Kidney capillary endothelial cell (primary cell): ENCODE results near the gene ZKSCAN1.
"Not testable (repeated sequence)": the region's sequence is repeated elsewhere in the genome, so short reads cannot be mapped to it uniquely, and the experiment has no call there.

Source experiments
- DNase-seq: peaks from one replicate; pipeline ENCODE4 v3.0.0-alpha.2; 2018; ENCODE audit warnings: low spot score

The ZKSCAN1 gene

DNA sequence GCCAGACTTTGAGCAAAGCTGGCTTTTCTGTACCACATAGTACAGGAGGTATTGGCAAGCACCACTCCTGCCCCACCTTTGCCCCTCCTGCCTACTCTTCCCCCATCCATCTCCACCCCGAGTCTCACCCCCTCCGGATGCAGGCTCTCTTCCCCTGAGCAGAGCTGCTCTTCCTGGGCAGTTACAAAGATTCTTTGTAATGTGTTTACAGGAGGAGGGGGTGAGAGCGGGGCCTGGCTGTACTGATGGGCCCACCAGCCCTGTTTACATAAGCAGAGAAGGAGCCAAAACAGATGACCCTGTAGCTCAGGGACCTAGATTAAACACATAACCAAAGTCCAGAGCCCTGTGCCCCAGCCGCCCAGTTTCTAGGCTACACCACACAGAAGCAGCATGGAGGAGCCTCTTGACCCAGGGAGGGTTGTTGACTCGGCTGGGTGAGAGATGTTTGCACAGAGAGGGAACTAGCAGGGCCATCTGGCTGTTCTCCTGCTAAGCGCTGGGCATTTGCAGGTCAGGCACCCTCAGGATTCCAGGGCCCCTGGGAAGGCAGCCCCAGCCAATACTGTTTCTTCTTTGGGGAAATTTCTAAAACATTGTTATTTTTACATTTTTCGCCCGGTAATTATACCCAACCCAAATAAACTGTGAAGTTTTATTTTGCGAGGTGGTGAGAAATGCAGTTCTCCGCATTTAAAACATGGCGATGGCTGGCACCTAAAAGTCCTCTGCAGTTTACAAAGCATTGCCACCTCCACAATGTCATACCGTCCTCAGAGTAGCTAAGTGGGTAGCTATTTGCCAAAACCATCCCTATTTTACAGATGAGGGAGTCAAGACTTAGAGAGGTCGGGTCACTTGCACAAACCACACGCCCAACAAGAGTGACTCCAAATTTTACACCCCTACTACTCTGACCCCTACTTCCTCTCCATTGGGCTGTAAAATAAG is 11.4 kb upstream of the ZKSCAN1 start:
- no peak for DNase-seq

DNA sequence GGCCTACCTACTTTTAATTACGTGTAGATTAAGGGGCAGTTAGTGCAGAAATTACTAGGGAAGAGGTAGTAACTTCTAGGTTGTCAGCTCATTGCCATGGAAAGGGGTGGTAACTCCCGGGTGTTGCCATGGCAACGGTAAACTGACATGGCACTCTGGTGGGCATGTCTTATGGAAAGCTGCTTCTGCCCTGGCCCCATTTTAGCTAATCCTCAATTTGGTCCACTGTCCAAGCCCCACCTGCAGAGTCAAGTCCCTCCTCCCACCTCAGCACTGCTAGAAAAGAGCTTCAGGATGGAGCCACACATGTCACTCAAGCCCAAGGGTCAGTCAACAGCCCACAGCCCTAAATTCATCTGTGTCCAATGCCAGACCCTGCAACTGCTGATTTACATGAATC is 7.5 kb upstream of the ZKSCAN1 start:
- no peak for DNase-seq

GRCh38 chr7:100008525-100008924 is 6.9 kb upstream of the ZKSCAN1 start:
- no peak for DNase-seq

GRCh38 chr7:100009952-100010351 is 5.4 kb upstream of the ZKSCAN1 start:
- DNase-seq: not testable (repeated sequence)

DNA sequence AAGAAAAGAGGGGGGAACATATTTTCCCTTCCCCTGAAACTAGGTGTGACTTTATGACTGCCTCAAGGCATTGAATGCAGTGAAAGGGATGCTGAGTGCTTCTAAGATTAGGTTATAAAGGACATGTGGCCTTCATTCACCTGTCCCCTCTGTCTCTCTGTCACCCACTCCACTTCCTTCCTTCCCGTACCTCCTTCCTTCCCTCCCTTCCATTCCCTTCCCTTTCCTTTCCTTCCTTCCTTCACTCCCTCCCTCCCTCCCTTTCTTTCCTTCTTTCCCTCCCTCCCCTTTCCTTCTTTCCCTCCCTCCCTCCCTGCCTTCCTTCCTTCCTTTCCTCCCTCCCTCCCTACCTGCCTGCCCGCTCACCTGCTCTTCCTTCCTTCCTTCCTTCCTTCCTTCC is 4.5 kb upstream of the ZKSCAN1 start:
- no peak for DNase-seq

DNA sequence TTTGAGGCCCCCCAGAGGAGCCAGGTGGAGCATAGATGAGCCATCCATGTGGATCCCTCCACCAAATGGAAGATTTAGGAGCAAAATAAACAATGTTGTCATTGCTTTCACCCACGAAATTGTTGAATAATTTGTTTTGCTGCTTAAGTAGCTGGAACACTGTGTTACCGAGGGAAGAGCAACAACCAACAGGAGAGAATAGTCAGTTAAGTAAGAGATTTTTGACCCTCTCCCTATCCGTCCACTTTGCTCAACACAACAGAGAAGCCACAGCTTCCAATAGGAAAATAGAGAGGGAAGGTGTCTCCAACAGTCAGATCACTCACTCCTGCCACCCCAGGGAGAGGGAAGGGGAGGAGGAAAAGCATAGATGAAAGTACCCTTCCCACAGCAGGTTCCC is 3.9 kb upstream of the ZKSCAN1 start:
- DNase-seq: no peak

GRCh38 chr7:100012385-100013327 is 2.7 kb upstream of the ZKSCAN1 start:
- DNase-seq: not testable (repeated sequence)

- DNase-seq: no peak
These were observed 2.1 kb upstream of the ZKSCAN1 start for GRCh38 chr7:100013328-100013676.

GRCh38 chr7:100016215-100016901 is 962 bp downstream of the ZKSCAN1 start:
- DNase-seq: peak; percentile 16

GRCh38 chr7:100017300-100017699 is 1.9 kb downstream of the ZKSCAN1 start:
- DNase-seq: no peak

- no peak for DNase-seq
These were observed 2.5 kb downstream of the ZKSCAN1 start for GRCh38 chr7:100017875-100018274.

- no peak for DNase-seq
These were observed 4.5 kb downstream of the ZKSCAN1 start for GRCh38 chr7:100019908-100020307.

DNA sequence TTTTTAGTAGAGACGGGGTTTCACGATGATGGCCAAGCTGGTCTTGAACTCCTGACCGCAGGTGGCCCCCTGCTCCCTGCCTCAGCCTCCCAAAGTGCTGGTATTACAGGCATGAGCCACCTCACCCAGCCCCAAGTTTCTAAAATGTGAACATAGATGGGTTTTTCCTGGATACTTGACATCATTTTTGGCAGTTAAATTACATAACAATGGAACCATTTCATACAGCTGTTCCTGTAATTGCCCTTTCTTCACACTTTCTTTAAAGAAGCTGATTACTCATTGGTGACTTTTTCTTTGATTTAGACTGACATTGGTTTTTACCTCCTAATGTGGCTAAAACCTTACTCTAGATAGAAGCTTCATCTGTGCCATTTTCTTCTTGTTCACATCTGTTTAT is 5.9 kb downstream of the ZKSCAN1 start:
- DNase-seq: no peak

- no peak for DNase-seq
These were observed 7.2 kb downstream of the ZKSCAN1 start for GRCh38 chr7:100022621-100023020.

GRCh38 chr7:100023526-100023925 is 8.1 kb downstream of the ZKSCAN1 start:
- no peak for DNase-seq

GRCh38 chr7:100024020-100024619 is 8.7 kb downstream of the ZKSCAN1 start:
- DNase-seq: no peak

DNA sequence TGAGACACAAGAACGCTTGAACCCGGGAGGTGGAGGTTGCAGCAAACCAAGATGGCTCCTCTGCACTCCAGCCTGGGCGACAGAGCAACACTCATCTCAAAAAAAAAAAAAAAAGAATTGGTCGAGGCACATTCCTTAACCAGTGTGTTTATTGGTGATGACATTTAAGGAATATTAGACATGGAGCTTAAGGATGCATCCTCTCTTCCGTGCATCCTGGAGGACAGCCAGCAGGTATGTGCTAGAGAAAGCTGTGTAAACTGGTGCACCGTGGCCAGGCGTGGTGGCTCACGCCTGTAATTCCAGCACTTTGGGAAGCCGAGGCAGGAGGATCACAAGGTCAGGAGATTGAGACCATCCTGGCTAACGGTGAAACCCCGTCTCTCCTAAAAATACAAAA is 11.8 kb downstream of the ZKSCAN1 start:
- no peak for DNase-seq

GRCh38 chr7:100029596-100029995 is 14.2 kb downstream of the ZKSCAN1 start:
- DNase-seq: no peak

- no peak for DNase-seq
These were observed 18.1 kb downstream of the ZKSCAN1 start for GRCh38 chr7:100033526-100033925.

DNA sequence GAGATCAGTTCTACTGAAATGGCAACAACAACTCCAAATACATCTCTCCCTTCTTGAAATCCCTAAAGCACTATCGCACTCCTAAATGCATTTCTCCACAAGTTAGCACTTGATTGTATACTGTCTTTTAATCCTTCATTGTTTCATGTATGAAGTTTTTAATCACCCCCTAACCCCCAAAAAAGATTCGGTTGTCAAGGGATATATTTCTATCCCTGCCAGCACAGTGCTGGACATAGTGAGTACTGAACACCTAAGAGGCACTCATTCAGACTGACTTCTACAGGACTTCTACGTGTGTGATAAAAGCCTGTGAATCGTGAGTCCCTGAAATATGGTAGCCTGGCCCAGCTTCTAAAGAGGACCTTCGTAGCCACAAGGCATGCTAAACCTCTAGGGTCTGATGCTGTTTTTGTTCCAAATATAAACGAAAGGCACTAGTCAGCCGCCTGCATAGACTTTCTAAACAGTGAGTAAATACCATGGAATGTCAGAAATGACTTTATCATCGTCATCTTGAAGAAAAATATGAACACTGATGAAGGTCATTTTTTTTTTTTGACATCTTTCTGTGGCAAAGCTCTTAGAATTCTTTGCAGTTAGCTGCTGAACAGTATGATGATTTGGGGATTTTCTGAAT is 19.6 kb downstream of the ZKSCAN1 start:
- no peak for DNase-seq

DNA sequence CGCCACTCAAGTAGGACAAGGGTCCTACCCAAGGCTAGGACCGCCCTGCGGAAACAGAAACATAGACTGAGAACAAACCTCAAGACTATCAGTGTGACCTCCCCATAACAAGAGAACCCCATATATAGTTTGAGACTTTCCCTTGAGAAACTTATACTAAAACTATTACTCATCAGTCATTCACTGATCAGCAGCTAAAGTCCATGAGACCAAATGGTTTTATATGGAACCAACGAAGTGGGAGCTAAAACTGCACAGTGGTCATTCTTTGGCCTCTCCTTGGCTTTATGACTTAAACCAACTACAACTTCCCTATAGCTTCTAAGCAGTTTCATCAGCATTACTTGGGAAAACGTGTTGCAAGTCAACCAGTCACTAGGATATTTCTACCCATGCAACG is 20.5 kb downstream of the ZKSCAN1 start:
- DNase-seq: no peak
